ENCODE results near the gene CORO7.

Gene CORO7

GRCh38 chr16:4370570-4371356 is 45.6 kb downstream of the CORO7 start:
- no peak for DNase-seq

- DNase-seq: no peak
These were observed 46.2 kb downstream of the CORO7 start for GRCh38 chr16:4370151-4370550.

GRCh38 chr16:4369007-4369733 is 47.2 kb downstream of the CORO7 start:
- DNase-seq: no peak

- DNase-seq: no peak
These were observed 49.0 kb downstream of the CORO7 start for GRCh38 chr16:4367393-4367856.

GRCh38 chr16:4366016-4366415 is 50.4 kb downstream of the CORO7 start:
- no peak for DNase-seq

- DNase-seq: no peak
These were observed 50.8 kb downstream of the CORO7 start for GRCh38 chr16:4365615-4366014.

- DNase-seq: no peak
These were observed 51.4 kb downstream of the CORO7 start for GRCh38 chr16:4365014-4365406.

GRCh38 chr16:4364196-4365013 is 52.0 kb downstream of the CORO7 start:
- no peak for DNase-seq

- no peak for DNase-seq
These were observed 53.8 kb downstream of the CORO7 start for GRCh38 chr16:4362476-4363135.

GRCh38 chr16:4361944-4362311 is 54.5 kb downstream of the CORO7 start:
- DNase-seq: no peak

GRCh38 chr16:4361033-4361943 is 55.1 kb downstream of the CORO7 start:
- no peak for DNase-seq

- DNase-seq: no peak
These were observed 55.8 kb downstream of the CORO7 start for GRCh38 chr16:4360538-4361021.

- DNase-seq: no peak
These were observed 56.5 kb downstream of the CORO7 start for GRCh38 chr16:4359914-4360313.

- DNase-seq: peak; percentile 58
These were observed 57.4 kb downstream of the CORO7 start for GRCh38 chr16:4358831-4359561.

- DNase-seq: no peak
These were observed 58.2 kb downstream of the CORO7 start for GRCh38 chr16:4358236-4358635.

GRCh38 chr16:4356820-4357219 is 59.6 kb downstream of the CORO7 start:
- no peak for DNase-seq

GRCh38 chr16:4354512-4355409 is 61.6 kb downstream of the CORO7 start:
- DNase-seq: no peak

- DNase-seq: no peak
These were observed 62.7 kb downstream of the CORO7 start for GRCh38 chr16:4353675-4354074.

- no peak for DNase-seq
These were observed 63.6 kb downstream of the CORO7 start for GRCh38 chr16:4352843-4353242.

GRCh38 chr16:4351880-4352279 is 64.5 kb downstream of the CORO7 start:
- DNase-seq: no peak
